ENCODE results near the gene OOSP4A.

- TF ChIP-seq CTCF (IDR thresholded peaks at IDR 0.05), result no peak
- TF ChIP-seq EP300 (IDR thresholded peaks at IDR 0.05), result no peak
- no peak for TF ChIP-seq POLR2AphosphoS5 (IDR thresholded peaks at IDR 0.05)
- no peak for TF ChIP-seq POLR2A (IDR thresholded peaks at IDR 0.05)
Observed at GRCh38 chr11:59938132-59938531, 25.7 kb upstream of the OOSP4A start, which contains the start of gene OOSP1.

Measured in upper lobe of left lung (tissue), 4 donors.